ENCODE data around the gene ERAS.
"Not testable (repeated sequence)": the region's sequence is repeated elsewhere in the genome, so short reads cannot be mapped to it uniquely, and the experiment has no call there.

ERAS gene

DNA sequence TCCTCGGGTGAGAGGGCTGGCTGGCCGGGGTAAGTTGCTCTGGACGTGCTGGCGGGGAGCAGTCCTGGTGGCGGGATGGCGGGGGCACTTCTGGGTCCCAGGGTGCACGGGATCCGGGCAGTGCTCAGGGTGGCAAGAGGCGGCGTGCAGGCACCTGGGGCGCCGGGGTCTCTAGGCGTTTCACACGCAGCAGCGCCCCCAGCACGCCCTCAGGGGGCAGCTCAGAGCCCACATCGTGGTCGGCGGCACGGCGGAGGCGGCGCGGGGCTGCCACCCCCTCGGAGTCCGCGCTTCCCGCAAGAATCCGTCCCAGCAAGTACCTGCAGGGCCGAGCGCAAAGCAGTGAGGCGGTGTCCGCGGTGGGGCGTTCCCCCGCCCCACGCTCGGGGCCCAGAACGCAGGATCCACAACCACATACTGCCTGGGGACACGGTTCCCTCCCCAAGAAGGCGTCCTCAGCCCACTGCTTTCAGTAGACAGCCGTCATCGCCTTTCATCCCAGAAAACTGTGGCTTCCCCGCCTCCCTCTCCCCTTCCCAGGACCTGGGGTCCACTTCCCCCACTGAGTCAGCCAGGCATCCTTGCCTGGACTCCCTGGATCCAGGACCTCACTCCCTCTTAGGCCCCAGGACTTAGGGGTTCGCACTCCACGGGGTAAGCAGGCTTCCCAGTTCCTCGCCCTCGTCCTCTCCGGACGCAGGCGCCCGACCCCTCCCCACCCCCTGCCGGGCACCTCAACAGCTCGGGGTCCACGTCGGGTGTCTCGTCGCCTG, 5.0 kb downstream of the ERAS start:
- in situ Hi-C loops (cut with MboI; ENCODE audit: low sequenced_read_pairs) = no loop called here

GRCh38 chrX:48831909-48832291, 5.6 kb downstream of the ERAS start:
- in situ Hi-C loops (cut with MboI; ENCODE audit: low sequenced_read_pairs) = no loop called here

GRCh38 chrX:48833542-48834138, 7.3 kb downstream of the ERAS start:
- in situ Hi-C loops (cut with MboI; ENCODE audit: low sequenced_read_pairs) = no loop called here

DNA sequence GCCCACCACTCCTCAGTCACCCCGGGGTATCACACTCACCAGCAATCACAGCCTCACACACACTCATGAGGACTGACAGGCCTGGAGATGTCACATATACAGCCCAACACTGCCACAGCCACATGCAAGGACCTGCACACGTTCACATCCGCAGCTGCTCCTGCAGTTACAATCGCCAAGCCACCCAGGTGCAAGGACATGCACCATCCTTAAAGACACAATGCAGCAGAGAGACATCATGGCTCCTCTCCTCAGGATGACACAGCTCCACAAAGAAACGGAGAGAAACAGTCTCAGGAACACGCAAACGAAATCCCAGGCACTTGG, 8.0 kb downstream of the ERAS start:
- in situ Hi-C loops (cut with MboI; ENCODE audit: low sequenced_read_pairs) = no loop called here

- in situ Hi-C loops (cut with MboI; ENCODE audit: low sequenced_read_pairs) = no loop called here
These were observed 9.4 kb downstream of the ERAS start, which contains the start of gene PCSK1N for GRCh38 chrX:48835524-48836329. TSS of gene PCSK1N (minus strand) at chrX:48835610. CDS start at chrX:48835532, 78 bp downstream.

- in situ Hi-C loops (cut with MboI; ENCODE audit: low sequenced_read_pairs) = no loop called here
These were observed 13.4 kb downstream of the ERAS start for GRCh38 chrX:48839686-48840085.

- in situ Hi-C loops (cut with MboI; ENCODE audit: low sequenced_read_pairs) = no loop called here
These were observed 22.5 kb downstream of the ERAS start for GRCh38 chrX:48848847-48849246.

DNA sequence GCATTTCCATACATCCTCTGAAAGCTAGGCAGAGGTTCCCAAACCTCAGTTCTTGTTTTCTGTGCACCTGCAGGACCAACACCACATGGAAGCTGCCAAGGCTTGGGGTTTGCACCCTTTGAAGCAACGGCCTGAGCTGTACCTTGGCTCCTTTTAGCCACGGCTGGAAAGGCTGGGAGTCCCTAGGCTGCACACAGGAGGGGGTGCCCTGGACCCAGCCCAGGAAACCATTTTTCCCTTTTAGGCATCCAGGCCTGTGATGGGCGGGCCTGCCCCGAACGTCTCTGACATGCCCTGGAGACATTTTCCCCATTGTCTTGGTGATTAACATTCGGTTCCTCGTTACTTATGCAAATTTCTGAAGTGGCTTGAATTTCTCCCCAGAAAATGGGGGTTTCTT, 26.5 kb downstream of the ERAS start:
- in situ Hi-C loops (cut with MboI; ENCODE audit: low sequenced_read_pairs) = no loop called here

DNA sequence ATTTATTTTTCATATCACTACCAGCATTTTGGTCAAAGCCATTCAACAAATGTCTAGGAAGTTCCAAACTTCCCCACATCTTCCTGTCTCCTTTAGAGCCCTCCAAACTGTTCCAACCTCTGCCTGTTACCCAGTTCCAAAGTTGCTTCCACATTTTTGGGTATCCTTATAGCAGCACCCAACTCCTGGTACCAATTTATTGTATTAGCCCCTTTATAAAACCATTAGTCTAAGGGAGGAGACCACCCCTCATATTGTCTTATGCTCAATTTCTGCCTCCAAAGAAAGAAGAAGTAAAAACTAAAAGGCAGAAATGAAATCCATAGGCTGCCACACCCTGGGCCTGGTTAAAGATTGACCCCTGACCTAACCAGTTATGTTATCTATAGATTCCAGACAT, 27.2 kb downstream of the ERAS start:
- in situ Hi-C loops (cut with MboI; ENCODE audit: low sequenced_read_pairs) = not testable (repeated sequence)

DNA sequence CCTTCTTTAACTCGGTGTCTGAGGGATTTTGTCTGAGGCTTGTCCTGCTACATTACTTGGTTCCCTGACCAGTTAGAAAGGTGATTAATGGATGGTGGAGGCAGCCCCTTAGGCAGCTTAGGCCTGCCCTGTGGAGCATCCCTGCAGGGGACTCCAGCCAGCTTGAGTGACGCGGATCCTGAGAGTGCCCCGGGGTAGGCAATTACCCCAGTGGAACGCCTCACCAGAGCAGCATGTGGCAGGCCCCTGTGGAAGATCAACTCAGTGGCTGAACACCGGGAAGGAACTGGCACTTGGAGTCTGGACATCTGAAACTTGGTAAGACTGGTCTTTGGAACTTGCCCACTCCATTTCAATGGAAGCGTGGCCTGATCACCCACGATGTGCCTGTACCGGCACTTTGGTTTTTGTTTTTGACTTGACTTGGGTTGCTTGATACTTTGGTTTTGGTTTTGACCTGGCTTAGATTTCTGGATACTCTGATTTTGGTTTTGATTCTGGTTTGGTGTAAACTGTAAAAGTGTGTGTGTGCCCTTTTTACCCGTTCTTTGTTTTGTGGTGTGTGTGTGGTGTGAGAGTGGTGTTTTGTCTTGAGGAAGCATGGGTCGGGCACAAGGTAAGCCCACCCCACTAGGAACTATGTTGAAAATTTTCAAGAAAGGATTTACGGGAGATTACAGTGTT, 27.9 kb downstream of the ERAS start:
- in situ Hi-C loops (cut with MboI; ENCODE audit: low sequenced_read_pairs) = not testable (repeated sequence)

- in situ Hi-C loops (cut with MboI; ENCODE audit: low sequenced_read_pairs) = no loop called here
These were observed 28.6 kb downstream of the ERAS start for GRCh38 chrX:48854898-48855297.

- in situ Hi-C loops (cut with MboI; ENCODE audit: low sequenced_read_pairs) = no loop called here
These were observed 37.9 kb downstream of the ERAS start for GRCh38 chrX:48864210-48864609.

- in situ Hi-C loops (cut with MboI; ENCODE audit: low sequenced_read_pairs) = not testable (repeated sequence)
These were observed 45.7 kb downstream of the ERAS start for GRCh38 chrX:48872017-48872416.

DNA sequence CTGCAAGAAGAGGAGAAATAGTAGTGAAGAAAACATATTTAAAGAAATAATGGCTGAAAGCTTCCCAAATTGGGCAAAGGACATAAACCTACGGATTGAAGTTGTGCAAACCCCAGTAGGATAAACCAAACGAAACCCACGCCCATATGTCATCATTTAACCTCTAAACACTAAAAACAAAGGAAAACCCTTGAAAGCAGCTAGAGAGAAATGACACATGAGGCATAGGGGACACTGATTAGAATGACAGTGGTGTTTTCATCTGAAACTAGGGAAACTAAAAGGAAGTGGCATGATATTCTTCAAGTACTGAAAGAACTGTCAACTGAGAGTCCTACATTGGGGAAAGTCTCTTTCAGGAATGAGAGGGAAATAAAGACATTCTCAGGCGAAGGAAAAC, 50.6 kb downstream of the ERAS start:
- in situ Hi-C loops (cut with MboI; ENCODE audit: low sequenced_read_pairs) = not testable (repeated sequence)

All from HL-60/S4 (cell line).